Measurements from ENCODE around the gene YPEL1. TPM values are rescaled to one million over a fixed set of nuclear protein-coding genes. Genes with fewer than 3 reads are reported as not detected.

The YPEL1 gene
- total and polyA plus RNA-seq, 2 of the 13 experiments (the other 11 are each of a cell fraction or from before 2014, with no cell fraction given), result 0.33 to 2.5 TPM

DNA sequence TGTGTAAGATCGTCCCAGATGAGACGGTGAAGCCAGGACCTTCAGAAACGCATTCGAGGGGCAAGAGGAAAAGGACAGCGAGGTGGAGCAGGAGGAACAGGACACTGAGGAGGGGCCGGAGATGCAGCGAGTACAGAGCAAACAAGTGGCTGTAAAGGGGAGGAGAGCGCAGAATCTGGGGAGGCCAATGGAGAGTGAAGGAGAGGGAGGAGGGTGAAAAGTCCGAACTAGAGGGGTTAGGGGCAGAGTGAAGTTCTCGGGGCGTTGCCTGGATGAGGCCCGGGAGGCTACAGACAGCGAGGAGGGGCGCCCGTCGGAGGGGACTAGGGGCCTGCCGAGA lies 78.6 kb downstream of the YPEL1 start (continued):
- TF ChIP-seq ZNF263 (CRISPR knock-in tag; IDR thresholded peaks at IDR 0.05) (peak; percentile 67), ZNF543 (CRISPR knock-in tag; IDR thresholded peaks at IDR 0.05) (no peak), WIZ (CRISPR knock-in tag; IDR thresholded peaks at IDR 0.05) (no peak), ZNF501 (CRISPR knock-in tag; IDR thresholded peaks at IDR 0.05) (no peak), ZNF572 (CRISPR knock-in tag; IDR thresholded peaks at IDR 0.05) (no peak), ZNF644 (CRISPR knock-in tag; IDR thresholded peaks at IDR 0.05; ENCODE audit: low read depth) (no peak), HOXA9 (CRISPR knock-in tag; IDR thresholded peaks at IDR 0.05; ENCODE audit: borderline replicate concordance) (0 out of 2 replicates have a peak, but pooled peaks have one; percentile 21), RARA (CRISPR knock-in tag; IDR thresholded peaks at IDR 0.05) (no peak), SOX6 (IDR thresholded peaks at IDR 0.05) (no peak), SOX6 (CRISPR knock-in tag; IDR thresholded peaks at IDR 0.05) (no peak), SIN3A (IDR thresholded peaks at IDR 0.05; ENCODE audit: borderline replicate concordance, low read depth, low read length) (no peak), ZSCAN12 (CRISPR knock-in tag; IDR thresholded peaks at IDR 0.05) (no peak), ZC3H4 (CRISPR knock-in tag; IDR thresholded peaks at IDR 0.05; ENCODE audit: borderline replicate concordance) (no peak), FOXK2 (IDR thresholded peaks at IDR 0.05) (no peak), ZNF777 (CRISPR knock-in tag; IDR thresholded peaks at IDR 0.05) (no peak), MEIS1 (CRISPR knock-in tag; IDR thresholded peaks at IDR 0.05; ENCODE audit: borderline replicate concordance) (peak; percentile 15; the same call in 1 of the 2 replicates), ZNF121 (CRISPR knock-in tag; IDR thresholded peaks at IDR 0.05) (no peak), ZNF235 (CRISPR knock-in tag; IDR thresholded peaks at IDR 0.05; ENCODE audit: borderline replicate concordance) (no peak), ELF1 (CRISPR knock-in tag; IDR thresholded peaks at IDR 0.05) (no peak)
- TF ChIP-seq, protein P1, sequence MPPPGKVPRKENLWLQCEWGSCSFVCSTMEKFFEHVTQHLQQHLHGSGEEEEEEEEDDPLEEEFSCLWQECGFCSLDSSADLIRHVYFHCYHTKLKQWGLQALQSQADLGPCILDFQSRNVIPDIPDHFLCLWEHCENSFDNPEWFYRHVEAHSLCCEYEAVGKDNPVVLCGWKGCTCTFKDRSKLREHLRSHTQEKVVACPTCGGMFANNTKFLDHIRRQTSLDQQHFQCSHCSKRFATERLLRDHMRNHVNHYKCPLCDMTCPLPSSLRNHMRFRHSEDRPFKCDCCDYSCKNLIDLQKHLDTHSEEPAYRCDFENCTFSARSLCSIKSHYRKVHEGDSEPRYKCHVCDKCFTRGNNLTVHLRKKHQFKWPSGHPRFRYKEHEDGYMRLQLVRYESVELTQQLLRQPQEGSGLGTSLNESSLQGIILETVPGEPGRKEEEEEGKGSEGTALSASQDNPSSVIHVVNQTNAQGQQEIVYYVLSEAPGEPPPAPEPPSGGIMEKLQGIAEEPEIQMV (CRISPR knock-in tag; IDR thresholded peaks at IDR 0.05; ENCODE audit: low read depth), result no peak
- TF ChIP-seq, protein P2, sequence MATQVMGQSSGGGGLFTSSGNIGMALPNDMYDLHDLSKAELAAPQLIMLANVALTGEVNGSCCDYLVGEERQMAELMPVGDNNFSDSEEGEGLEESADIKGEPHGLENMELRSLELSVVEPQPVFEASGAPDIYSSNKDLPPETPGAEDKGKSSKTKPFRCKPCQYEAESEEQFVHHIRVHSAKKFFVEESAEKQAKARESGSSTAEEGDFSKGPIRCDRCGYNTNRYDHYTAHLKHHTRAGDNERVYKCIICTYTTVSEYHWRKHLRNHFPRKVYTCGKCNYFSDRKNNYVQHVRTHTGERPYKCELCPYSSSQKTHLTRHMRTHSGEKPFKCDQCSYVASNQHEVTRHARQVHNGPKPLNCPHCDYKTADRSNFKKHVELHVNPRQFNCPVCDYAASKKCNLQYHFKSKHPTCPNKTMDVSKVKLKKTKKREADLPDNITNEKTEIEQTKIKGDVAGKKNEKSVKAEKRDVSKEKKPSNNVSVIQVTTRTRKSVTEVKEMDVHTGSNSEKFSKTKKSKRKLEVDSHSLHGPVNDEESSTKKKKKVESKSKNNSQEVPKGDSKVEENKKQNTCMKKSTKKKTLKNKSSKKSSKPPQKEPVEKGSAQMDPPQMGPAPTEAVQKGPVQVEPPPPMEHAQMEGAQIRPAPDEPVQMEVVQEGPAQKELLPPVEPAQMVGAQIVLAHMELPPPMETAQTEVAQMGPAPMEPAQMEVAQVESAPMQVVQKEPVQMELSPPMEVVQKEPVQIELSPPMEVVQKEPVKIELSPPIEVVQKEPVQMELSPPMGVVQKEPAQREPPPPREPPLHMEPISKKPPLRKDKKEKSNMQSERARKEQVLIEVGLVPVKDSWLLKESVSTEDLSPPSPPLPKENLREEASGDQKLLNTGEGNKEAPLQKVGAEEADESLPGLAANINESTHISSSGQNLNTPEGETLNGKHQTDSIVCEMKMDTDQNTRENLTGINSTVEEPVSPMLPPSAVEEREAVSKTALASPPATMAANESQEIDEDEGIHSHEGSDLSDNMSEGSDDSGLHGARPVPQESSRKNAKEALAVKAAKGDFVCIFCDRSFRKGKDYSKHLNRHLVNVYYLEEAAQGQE (IDR thresholded peaks at IDR 0.05; ENCODE audit: borderline replicate concordance in 1 of 2, low read depth in 1 of 2, low read length in 2 of 2), result no peak
- TF ChIP-seq, protein P3, sequence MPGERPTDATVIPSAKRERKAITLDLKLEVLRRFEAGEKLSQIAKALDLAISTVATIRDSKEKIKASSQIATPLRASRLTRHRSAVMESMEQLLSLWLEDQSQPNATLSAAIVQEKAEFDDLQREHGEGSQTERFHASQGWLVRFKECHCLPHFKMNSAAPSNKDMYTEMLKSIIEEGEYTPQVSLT (CRISPR knock-in tag; IDR thresholded peaks at IDR 0.05; ENCODE audit: borderline replicate concordance, low read depth), result no peak
- TF ChIP-seq, protein P4, sequence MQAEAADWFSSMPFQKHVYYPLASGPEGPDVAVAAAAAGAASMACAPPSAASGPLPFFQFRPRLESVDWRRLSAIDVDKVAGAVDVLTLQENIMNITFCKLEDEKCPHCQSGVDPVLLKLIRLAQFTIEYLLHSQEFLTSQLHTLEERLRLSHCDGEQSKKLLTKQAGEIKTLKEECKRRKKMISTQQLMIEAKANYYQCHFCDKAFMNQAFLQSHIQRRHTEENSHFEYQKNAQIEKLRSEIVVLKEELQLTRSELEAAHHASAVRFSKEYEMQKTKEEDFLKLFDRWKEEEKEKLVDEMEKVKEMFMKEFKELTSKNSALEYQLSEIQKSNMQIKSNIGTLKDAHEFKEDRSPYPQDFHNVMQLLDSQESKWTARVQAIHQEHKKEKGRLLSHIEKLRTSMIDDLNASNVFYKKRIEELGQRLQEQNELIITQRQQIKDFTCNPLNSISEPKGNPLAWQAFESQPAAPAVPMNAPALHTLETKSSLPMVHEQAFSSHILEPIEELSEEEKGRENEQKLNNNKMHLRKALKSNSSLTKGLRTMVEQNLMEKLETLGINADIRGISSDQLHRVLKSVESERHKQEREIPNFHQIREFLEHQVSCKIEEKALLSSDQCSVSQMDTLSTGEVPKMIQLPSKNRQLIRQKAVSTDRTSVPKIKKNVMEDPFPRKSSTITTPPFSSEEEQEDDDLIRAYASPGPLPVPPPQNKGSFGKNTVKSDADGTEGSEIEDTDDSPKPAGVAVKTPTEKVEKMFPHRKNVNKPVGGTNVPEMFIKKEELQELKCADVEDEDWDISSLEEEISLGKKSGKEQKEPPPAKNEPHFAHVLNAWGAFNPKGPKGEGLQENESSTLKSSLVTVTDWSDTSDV (CRISPR knock-in tag; IDR thresholded peaks at IDR 0.05), result no peak
- TF ChIP-seq, protein P5, sequence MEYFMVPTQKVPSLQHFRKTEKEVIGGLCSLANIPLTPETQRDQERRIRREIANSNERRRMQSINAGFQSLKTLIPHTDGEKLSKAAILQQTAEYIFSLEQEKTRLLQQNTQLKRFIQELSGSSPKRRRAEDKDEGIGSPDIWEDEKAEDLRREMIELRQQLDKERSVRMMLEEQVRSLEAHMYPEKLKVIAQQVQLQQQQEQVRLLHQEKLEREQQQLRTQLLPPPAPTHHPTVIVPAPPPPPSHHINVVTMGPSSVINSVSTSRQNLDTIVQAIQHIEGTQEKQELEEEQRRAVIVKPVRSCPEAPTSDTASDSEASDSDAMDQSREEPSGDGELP (IDR thresholded peaks at IDR 0.05; ENCODE audit: borderline replicate concordance, low read depth), result no peak

Measured in HepG2 (cell line).